K562 (cell line): ENCODE measurements around the gene IGFALS. TPM values are rescaled to one million over a fixed set of nuclear protein-coding genes. Genes with fewer than 3 reads are reported as not detected.

Experiments used
- AFF1 ChIP-seq, 2 experiments: fragments of 450-650 bp; IDR thresholded peaks; 2 replicates each; pipeline ENCODE4 v1.6.1; 2018; ENCODE audit warnings: mild to moderate bottlenecking in 2 of 2, low read depth in 1 of 2; ENCODE audit not compliant: partially characterized antibody in 2 of 2
- BCOR ChIP-seq: fragments of 450-650 bp; IDR thresholded peaks from 2 replicates; pipeline ENCODE4 v1.6.1; 2016
- BRD9 ChIP-seq: fragments of 450-650 bp; IDR thresholded peaks from 2 replicates; pipeline ENCODE4 v1.6.1; 2018; ENCODE audit warnings: low read depth; ENCODE audit not compliant: partially characterized antibody
- ELK3 ChIP-seq: fragments of 450-650 bp; formaldehyde crosslinking; IDR thresholded peaks from 2 replicates; pipeline ENCODE4 v1.4.0; 2020; ENCODE audit warnings: mild to moderate bottlenecking
- FOXP1 ChIP-seq: sonication (generic); formaldehyde crosslinking; IDR thresholded peaks from 2 replicates; pipeline ENCODE4 v1.8.0; 2022; ENCODE audit warnings: mild to moderate bottlenecking, missing genetic modification reagents
- ILF3 ChIP-seq: fragments of 450-650 bp; IDR thresholded peaks from 2 replicates; pipeline ENCODE4 v1.6.1; 2018; ENCODE audit warnings: antibody characterized with exemption, mild to moderate bottlenecking, moderate library complexity, borderline replicate concordance
- KAT8 ChIP-seq: fragments of 450-650 bp; IDR thresholded peaks from 2 replicates; pipeline ENCODE4 v1.6.1; 2016; ENCODE audit warnings: low read depth, mild to moderate bottlenecking
- MAX ChIP-seq: sonication (generic); formaldehyde crosslinking; IDR thresholded peaks from 2 replicates; pipeline ENCODE4 v1.9.0; 2022; ENCODE audit warnings: mild to moderate bottlenecking, missing genetic modification reagents
- MLLT1 ChIP-seq, 2 experiments: fragments of 450-650 bp; IDR thresholded peaks; 2 replicates each; pipeline ENCODE4 v1.6.1; 2016
- NR1H2 ChIP-seq: sonication (generic); formaldehyde crosslinking; IDR thresholded peaks from 2 replicates; pipeline ENCODE4 v1.4.0; 2020; ENCODE audit warnings: mild to moderate bottlenecking, missing genetic modification reagents
- PURB ChIP-seq: sonication (generic); formaldehyde crosslinking; IDR thresholded peaks from 2 replicates; pipeline ENCODE4 v1.9.0; 2021; ENCODE audit warnings: low read depth, mild to moderate bottlenecking, missing genetic modification reagents
- RBFOX2 ChIP-seq: fragments of 200-400 bp; formaldehyde crosslinking; IDR thresholded peaks from 2 replicates; pipeline ENCODE4 v1.6.1; 2017; ENCODE audit warnings: low read depth, mild to moderate bottlenecking, low read length, moderate library complexity
- SOX6 ChIP-seq: fragments of 450-650 bp; IDR thresholded peaks from 2 replicates; pipeline ENCODE4 v1.6.1; 2014; ENCODE audit warnings: mild to moderate bottlenecking
- ZBTB11 ChIP-seq, 3 experiments: fragments of 200-800 bp in 1 of 3; fragments of 250-450 bp in 1 of 3; fragments of 450-650 bp in 1 of 3; sonication (Bioruptor Pico) in 1 of 3; sonication (Bioruptor generic) in 1 of 3; formaldehyde crosslinking in 1 of 3; IDR thresholded peaks; 2 replicates each; pipeline versions ENCODE4 v1.6.1 to v1.8.0; 2016 to 2022; ENCODE audit warnings: mild to moderate bottlenecking in 2 of 3, missing genetic modification characterization in 2 of 3, missing compliant biosample characterization in 1 of 3, moderate library complexity in 1 of 3
- ZNF212 ChIP-seq: fragments of 450-650 bp; formaldehyde crosslinking; IDR thresholded peaks from 2 replicates; pipeline ENCODE4 v1.4.0; 2020; ENCODE audit warnings: mild to moderate bottlenecking
- ZNF507 ChIP-seq: conservative IDR thresholded peaks from 2 replicates; pipeline ENCODE4 v1.6.1; 2017; ENCODE audit warnings: missing genetic modification characterization, missing compliant biosample characterization
- ZNF79 ChIP-seq: fragments of 250-450 bp; sonication (Bioruptor Pico); IDR thresholded peaks from 2 replicates; pipeline ENCODE4 v1.4.0; 2020; ENCODE audit warnings: low read depth, mild to moderate bottlenecking, moderate library complexity
- polyA plus RNA-seq, 8 experiments: library from polyadenylated mRNA; depleted of rRNA in 4 of 8; stranded (reverse) in 5 of 8; unstranded in 3 of 8; fragments of >200 nt; fragmentation: Nextera tagmentation in 2 of 8; fragmentation: Illumina TruSeq in 1 of 8; extraction: Ambion mirVana in 2 of 8; extraction: Trizol in 1 of 8; gene quantifications; 2 replicates each; pipeline versions ENCODE4 v1.2.1 to v1.2.3, GENCODE V29; 2011 to 2014; ENCODE audit warnings: inconsistent platforms in 1 of 8, missing spikeins in 1 of 8
- total RNA-seq, 7 experiments: library from RNA; depleted of rRNA in 6 of 7; stranded (reverse); fragments of >200 nt in 6 of 7; fragmentation: Illumina TruSeq in 2 of 7; extraction: Trizol in 2 of 7; gene quantifications; 2 replicates each; pipeline versions ENCODE4 v1.2.1 to v1.2.3, GENCODE V29; 2011 to 2021; ENCODE audit warnings: low replicate concordance in 1 of 7

Gene IGFALS
- total and polyA plus RNA-seq, 9 of the 15 experiments (the other 6 are each of a cell fraction or from before 2014, with no cell fraction given), result not detected

GRCh38 chr16:1782408-1783264 is 10.9 kb downstream of the IGFALS start, which contains the start of the genes NUBP2 and SPSB3 (continued):
- TF ChIP-seq AFF1 (IDR thresholded peaks at IDR 0.05; ENCODE audit: low read depth in 1 of 2, partially characterized antibody in 2 of 2), result no peak
- TF ChIP-seq RBFOX2, result peak; percentile 84
- TF ChIP-seq PURB (CRISPR knock-in tag), result no peak
- TF ChIP-seq NR1H2 (CRISPR knock-in tag), result no peak
- no peak for TF ChIP-seq ELK3 (CRISPR knock-in tag)
- no peak for TF ChIP-seq ZBTB11 (CRISPR knock-in tag; IDR thresholded peaks at IDR 0.05)
- peak; percentile 40; the same call in 1 of the 2 replicates for TF ChIP-seq MAX (CRISPR knock-in tag)
- TF ChIP-seq BRD9, result no peak
- no peak for TF ChIP-seq ZNF79 (CRISPR knock-in tag)
- peak; percentile 44; the same call in 1 of the 2 replicates for TF ChIP-seq FOXP1
- no peak for TF ChIP-seq SOX6
- no peak; the same call in 1 of the 2 replicates for TF ChIP-seq ILF3
- no peak for TF ChIP-seq BCOR
- no peak for TF ChIP-seq KAT8
- no peak for TF ChIP-seq ZNF507 (tag)
- no peak for TF ChIP-seq ZNF212 (CRISPR knock-in tag)
- peak in 1 of 2 experiments; percentile 98; a peak in 2 of 4 replicates for TF ChIP-seq MLLT1 (IDR thresholded peaks at IDR 0.05)
